OCI-LY7 (cell line): ENCODE results near the gene ZBTB16.

Source experiments
- CTCF ChIP-seq: fragments of 200-600 bp; sonication (generic); conservative IDR thresholded peaks from 2 replicates; pipeline ENCODE4 v1.5.1; 2014; ENCODE audit warnings: mild to moderate bottlenecking, antibody characterized with exemption, low read length, moderate library complexity, mixed read lengths
- EZH2phosphoT487 ChIP-seq: fragments of 200-600 bp; sonication (generic); IDR thresholded peaks from 2 replicates; pipeline ENCODE4 v1.6.1; 2018; ENCODE audit warnings: low read depth, borderline replicate concordance, mild to moderate bottlenecking, mixed run types, antibody characterized with exemption, low read length, moderate library complexity, mixed read lengths

DNA sequence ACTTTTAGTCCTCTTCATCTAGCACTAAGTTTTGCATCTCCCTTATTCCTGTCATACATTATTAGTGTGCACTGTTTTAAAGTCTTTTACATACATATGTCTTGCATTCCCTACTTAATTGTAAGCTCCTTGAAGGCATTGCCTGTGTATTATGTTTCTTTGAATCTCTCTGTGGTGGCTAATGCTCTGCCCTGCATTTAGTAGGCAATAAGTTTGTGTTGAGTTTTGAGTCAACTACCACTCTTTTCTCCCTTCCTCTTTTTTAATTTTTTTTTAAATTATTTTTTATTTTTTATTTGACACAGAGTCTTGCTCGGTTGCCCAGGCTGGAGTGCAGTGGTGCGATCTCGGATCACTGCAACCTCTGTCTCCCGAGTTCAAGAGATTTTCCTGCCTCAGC is 78.9 kb downstream of the ZBTB16 start:
- TF ChIP-seq CTCF = no peak
- TF ChIP-seq EZH2phosphoT487 = no peak
